Activated CD4-positive, alpha-beta T cell treated with anti-CD3 and anti-CD28 coated beads, Interleukin-2, amount 50 U/mL, for 16 hours (primary cell): ENCODE data around the gene GATAD2A.
"Not testable (repeated sequence)": the region's sequence is repeated elsewhere in the genome, so short reads cannot be mapped to it uniquely, and the experiment has no call there.

Source experiments
- DNase-seq: peaks from one replicate; pipeline ENCODE4 v3.0.0-alpha.2; 2020

GATAD2A gene

GRCh38 chr19:19388568-19389555, 16.6 kb upstream of the GATAD2A start:
- DNase-seq: no peak

GRCh38 chr19:19389683-19390082, 15.8 kb upstream of the GATAD2A start:
- DNase-seq: not testable (repeated sequence)

GRCh38 chr19:19394333-19394732, 11.1 kb upstream of the GATAD2A start:
- DNase-seq: not testable (repeated sequence)

GRCh38 chr19:19399733-19400433, 5.6 kb upstream of the GATAD2A start:
- DNase-seq: no peak

- DNase-seq: no peak
Measured at GRCh38 chr19:19402656-19403372, 2.7 kb upstream of the GATAD2A start.

- no peak for DNase-seq
Measured at GRCh38 chr19:19403373-19403901, 2.0 kb upstream of the GATAD2A start.

GRCh38 chr19:19405971-19406877, 749 bp downstream of the GATAD2A start:
- DNase-seq: peak; percentile 41

- peak; percentile 70 for DNase-seq
Measured at GRCh38 chr19:19406878-19407632, 1.6 kb downstream of the GATAD2A start.

- DNase-seq: no peak
Measured at GRCh38 chr19:19407633-19407930, 2.1 kb downstream of the GATAD2A start.

- no peak for DNase-seq
Measured at GRCh38 chr19:19409205-19409604, 3.7 kb downstream of the GATAD2A start.

- DNase-seq: no peak
Measured at GRCh38 chr19:19409631-19410030, 4.2 kb downstream of the GATAD2A start.

GRCh38 chr19:19410553-19411550, 5.4 kb downstream of the GATAD2A start:
- peak; percentile 71 for DNase-seq

- no peak for DNase-seq
Measured at GRCh38 chr19:19416280-19416679, 10.8 kb downstream of the GATAD2A start.

GRCh38 chr19:19417046-19417445, 11.6 kb downstream of the GATAD2A start:
- DNase-seq: no peak

GRCh38 chr19:19417628-19418245, 12.3 kb downstream of the GATAD2A start:
- DNase-seq: no peak

GRCh38 chr19:19418555-19419260, 13.2 kb downstream of the GATAD2A start:
- no peak for DNase-seq

- DNase-seq: peak; percentile 29
Measured at GRCh38 chr19:19420570-19421298, 15.3 kb downstream of the GATAD2A start.

- DNase-seq: no peak
Measured at GRCh38 chr19:19421299-19421696, 15.8 kb downstream of the GATAD2A start.
